ENCODE measurements around the gene RNF183. TPM values are rescaled to one million over a fixed set of nuclear protein-coding genes. Genes with fewer than 3 reads are reported as not detected.

Gene RNF183
- total and polyA plus RNA-seq, 2 of the 4 experiments (the other 2 are of a cell fraction): not detected

Other genes starting within 250 kb of the RNF183 start
- gene ZFP37, start 246.7 kb downstream of the RNF183 start, total RNA-seq (2012; rRNA removed): 3.6 and 4.4 TPM in 2 replicates
- 0.75 and 0.84 TPM in 2 replicates for gene ZFP37, start 246.7 kb downstream of the RNF183 start, polyA plus RNA-seq (2012; rRNA removed)
- gene SLC31A2, start 152.4 kb downstream of the RNF183 start, total RNA-seq (2012; rRNA removed): 5.8 and 7.2 TPM in 2 replicates
- 5.1 and 6.3 TPM in 2 replicates for gene SLC31A2, start 152.4 kb downstream of the RNF183 start, polyA plus RNA-seq (2012; rRNA removed)
- 25.5 and 25.6 TPM in 2 replicates for gene FKBP15, start 82.1 kb downstream of the RNF183 start, total RNA-seq (2012; rRNA removed)
- 20.1 and 20.4 TPM in 2 replicates for gene FKBP15, start 82.1 kb downstream of the RNF183 start, polyA plus RNA-seq (2012; rRNA removed)
- 23.3 and 27.5 TPM in 2 replicates for gene SLC31A1, start 81.8 kb downstream of the RNF183 start, total RNA-seq (2012; rRNA removed)
- gene SLC31A1, start 81.8 kb downstream of the RNF183 start, polyA plus RNA-seq (2012; rRNA removed): 16.4 and 17.9 TPM in 2 replicates
- 16.5 and 49.2 TPM in 2 replicates for gene CDC26, start 27.8 kb downstream of the RNF183 start, total RNA-seq (2012; rRNA removed)
- gene CDC26, start 27.8 kb downstream of the RNF183 start, polyA plus RNA-seq (2012; rRNA removed): 27.4 and 32.7 TPM in 2 replicates
- 32.5 and 38.0 TPM in 2 replicates for gene PRPF4, start 27.7 kb downstream of the RNF183 start, total RNA-seq (2012; rRNA removed)
- gene PRPF4, start 27.7 kb downstream of the RNF183 start, polyA plus RNA-seq (2012; rRNA removed): 20.7 and 21.4 TPM in 2 replicates
- gene WDR31, start 36.9 kb upstream of the RNF183 start, total RNA-seq (2012; rRNA removed): 0.28 and 0.36 TPM in 2 replicates
- 0.19 and 0.29 TPM in 2 replicates for gene WDR31, start 36.9 kb upstream of the RNF183 start, polyA plus RNA-seq (2012; rRNA removed)
- gene BSPRY, start 46.2 kb upstream of the RNF183 start, total RNA-seq (2012; rRNA removed): not detected in 2 replicates
- gene BSPRY, start 46.2 kb upstream of the RNF183 start, polyA plus RNA-seq (2012; rRNA removed): not detected in 2 replicates
- gene HDHD3, start 73.6 kb upstream of the RNF183 start, total RNA-seq (2012; rRNA removed): 6.9 and 7.0 TPM in 2 replicates
- 8.6 and 9.4 TPM in 2 replicates for gene HDHD3, start 73.6 kb upstream of the RNF183 start, polyA plus RNA-seq (2012; rRNA removed)
- gene ALAD, start 97.9 kb upstream of the RNF183 start, total RNA-seq (2012; rRNA removed): 10.3 and 11.1 TPM in 2 replicates
- 14.9 and 15.6 TPM in 2 replicates for gene ALAD, start 97.9 kb upstream of the RNF183 start, polyA plus RNA-seq (2012; rRNA removed)
- 43.0 and 48.3 TPM in 2 replicates for gene POLE3, start 107.3 kb upstream of the RNF183 start, total RNA-seq (2012; rRNA removed)
- 33.4 and 34.8 TPM in 2 replicates for gene POLE3, start 107.3 kb upstream of the RNF183 start, polyA plus RNA-seq (2012; rRNA removed)
- gene C9orf43, start 107.4 kb upstream of the RNF183 start, total RNA-seq (2012; rRNA removed): 0.28 and 0.36 TPM in 2 replicates
- 0.24 and 0.46 TPM in 2 replicates for gene C9orf43, start 107.4 kb upstream of the RNF183 start, polyA plus RNA-seq (2012; rRNA removed)
- 51.8 and 53.3 TPM in 2 replicates for gene RGS3, start 160.4 kb upstream of the RNF183 start, total RNA-seq (2012; rRNA removed)
- 65.6 and 68.7 TPM in 2 replicates for gene RGS3, start 160.4 kb upstream of the RNF183 start, polyA plus RNA-seq (2012; rRNA removed)